HG02623 (cell line): ENCODE data around the gene FMO1.
A peak's percentile ranks its signal among the peaks of the same experiment; 100 is the strongest.
"Not testable (repeated sequence)": the region's sequence is repeated elsewhere in the genome, so short reads cannot be mapped to it uniquely, and the experiment has no call there.

ENCODE experiments used
- ATAC-seq: cut with Tn5 transposase; IDR thresholded peaks from one replicate; pipeline ENCODE4 v1.9.1; 2021; ENCODE audit warnings: moderate library complexity; ENCODE audit not compliant: unreplicated experiment

The FMO1 gene

GRCh38 chr1:171248302-171248701 lies at the start of gene FMO1:
TSS of gene FMO1 (plus strand) at chr1:171248494. CDS start at chr1:171258088, 9,594 bp downstream.
- ATAC-seq, result no peak

DNA sequence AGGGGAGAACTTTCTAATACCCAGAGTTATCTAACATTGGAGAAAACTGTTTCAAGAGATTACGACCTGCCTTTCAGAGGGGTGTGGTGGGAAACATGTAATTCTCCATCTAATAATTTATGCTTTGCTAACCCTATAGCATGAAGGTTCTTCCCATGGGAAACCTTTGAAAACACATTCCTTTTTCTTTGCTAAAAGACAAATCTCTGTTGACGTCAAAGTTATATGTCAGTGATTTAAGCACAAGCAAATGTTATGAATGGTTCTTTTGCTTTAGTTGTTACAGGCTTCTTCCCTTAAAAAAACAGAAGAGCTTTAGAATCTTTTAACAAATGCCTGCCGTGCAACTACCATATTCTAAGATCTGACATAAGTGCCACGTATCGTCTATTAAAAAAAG lies 44.0 kb upstream of the FMO1 start:
- no peak for ATAC-seq

DNA sequence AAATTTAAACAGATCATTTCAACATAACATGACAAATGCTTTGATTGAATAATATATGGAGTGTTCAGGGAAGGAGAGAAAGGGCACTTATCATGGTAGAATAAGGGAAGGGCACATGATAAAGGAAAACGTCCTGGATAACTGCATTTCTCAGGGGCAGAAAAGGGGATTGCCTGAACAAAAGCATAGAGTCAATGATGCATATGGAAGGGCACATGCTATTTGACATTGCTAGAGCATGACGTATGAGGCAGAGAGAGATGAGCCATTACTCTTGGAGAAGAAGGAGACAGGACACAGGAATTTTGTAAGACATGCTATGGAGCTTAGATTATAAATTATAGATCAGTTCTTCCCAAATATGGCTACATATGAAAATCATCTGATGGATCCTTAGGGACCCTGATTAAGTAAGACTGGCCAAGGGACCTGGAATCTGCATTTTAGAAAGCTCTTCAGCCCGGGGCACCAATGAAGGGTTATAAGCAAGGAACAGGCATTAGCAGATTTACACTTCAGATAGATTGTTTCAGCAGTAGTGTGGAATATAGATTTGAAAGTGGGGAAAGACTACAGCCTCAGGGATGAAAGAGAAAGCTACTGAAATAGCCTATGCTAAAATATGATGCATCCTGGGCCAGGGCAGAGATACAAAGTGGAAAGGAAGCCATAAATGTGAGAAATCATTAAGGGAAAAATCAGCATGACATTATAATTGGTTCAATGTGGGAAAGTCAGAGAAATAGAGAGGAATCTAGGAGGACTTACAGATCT lies 41.9 kb upstream of the FMO1 start:
- no peak for ATAC-seq

GRCh38 chr1:171206978-171207355 lies 41.3 kb upstream of the FMO1 start:
- ATAC-seq, result no peak

GRCh38 chr1:171207377-171207776 lies 40.9 kb upstream of the FMO1 start:
- ATAC-seq, result no peak

- ATAC-seq, result no peak
These were observed 37.9 kb upstream of the FMO1 start for GRCh38 chr1:171210355-171210754.

DNA sequence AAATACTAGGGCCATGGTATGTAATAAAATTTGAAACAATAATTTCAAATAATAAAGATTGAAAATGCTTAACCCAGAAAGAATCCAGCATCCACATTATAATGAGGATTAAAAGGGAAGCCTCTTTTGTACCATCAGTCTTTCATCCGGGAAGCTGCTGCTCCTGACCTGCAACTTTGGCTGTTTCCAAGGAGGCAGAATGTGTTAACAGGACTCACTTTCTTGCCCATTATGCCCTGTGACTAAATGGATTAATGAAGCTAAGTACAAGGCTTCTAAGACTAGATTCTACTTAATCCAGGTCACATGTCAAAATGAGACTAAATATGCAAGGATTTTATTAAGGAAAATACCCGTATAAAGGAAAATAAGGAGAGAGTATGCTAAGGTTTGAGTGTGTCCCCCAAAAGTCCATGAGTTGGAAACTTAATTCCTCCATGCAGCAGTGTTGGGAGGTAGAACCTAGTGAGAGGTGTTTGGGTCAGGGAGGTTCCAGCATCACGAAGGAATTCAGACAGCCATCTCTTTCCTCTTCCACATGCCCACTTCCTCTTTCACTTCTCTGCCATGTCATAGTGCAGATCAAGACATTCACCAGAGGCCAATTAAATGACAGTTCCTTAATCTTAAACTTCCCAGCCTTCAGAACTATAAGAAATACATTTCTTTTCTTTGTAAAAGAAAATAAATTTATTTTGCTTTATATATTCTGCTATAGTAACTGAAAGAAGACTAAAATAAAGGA lies 35.5 kb upstream of the FMO1 start:
- no peak for ATAC-seq

DNA sequence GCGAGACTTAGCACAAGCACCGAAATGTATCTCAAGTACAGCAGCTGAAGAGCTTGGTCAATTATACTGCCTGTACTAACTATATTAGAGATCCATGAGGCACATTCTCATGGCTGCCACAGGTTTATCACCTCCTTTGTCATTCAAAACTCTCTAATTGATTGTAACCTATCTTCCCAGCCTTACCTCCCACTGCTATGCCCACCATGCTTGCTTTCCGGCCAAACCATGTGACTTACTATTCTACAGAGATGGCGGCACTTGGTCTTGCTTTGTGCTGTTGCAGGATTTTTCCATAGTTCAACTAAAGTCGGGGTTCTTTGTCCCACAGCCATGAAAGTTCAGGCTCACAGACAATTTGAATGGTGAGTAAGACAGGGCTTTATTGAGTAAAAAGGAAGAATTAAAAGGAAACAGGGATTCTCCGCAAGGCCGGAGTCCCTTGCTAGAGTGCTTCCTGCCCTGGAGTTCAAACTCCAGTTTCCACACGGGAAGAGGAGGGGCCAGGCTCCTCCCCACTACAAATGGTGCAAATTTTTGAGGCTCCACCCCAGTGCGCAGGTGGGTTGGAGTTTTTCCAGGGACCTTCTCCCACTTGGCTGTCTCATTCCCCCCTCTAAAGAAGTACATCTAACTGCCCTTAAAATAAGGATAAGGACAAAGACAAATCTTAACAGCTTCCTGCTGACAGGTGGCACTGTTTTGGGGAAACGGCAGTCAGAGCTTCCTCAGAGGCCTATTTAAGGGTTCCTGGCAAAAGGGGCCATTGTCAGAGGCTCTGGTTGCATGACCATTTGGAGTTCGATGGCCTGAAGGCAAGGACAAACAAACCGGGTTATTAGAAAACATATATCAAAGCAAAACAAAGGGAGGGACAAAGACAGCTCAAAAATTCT lies 34.5 kb upstream of the FMO1 start:
- no peak for ATAC-seq

DNA sequence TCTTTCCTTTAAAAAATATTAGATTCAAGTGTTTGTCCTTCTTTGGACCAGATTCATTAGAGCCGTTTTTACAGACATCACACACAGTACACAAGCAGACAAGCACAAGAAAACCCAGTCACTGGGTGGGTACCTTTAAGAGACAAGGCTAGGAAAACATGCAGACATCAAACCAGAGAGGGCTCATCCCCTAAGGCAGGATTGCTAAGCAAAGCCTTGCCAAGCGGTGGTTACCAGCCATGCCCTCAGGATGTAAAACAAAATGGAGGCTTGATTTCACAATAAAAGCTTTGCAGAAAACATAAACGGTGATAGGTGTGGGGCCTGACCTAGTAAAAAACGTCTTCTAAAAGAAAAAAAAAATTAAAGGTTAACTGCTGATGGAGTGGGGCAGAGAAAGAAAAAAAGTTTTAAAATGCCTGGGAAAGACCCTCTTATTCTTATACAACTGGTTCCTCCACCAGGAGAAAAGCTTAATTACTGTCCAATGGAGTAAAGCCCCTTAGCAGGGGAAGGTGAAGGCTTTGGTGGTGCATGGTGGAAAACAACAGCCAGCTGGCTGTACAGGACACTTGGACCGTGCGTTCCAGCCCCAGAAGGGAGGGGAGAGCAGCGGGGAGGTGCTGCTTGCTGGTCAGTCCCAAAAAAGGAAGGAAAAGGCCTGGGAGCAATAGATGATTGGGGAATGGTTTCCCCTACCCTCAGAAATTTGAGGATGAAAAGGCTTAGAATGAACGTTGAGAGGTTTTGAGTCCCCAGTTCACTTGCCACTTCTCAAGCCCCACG lies 30.4 kb upstream of the FMO1 start:
- ATAC-seq, result no peak

DNA sequence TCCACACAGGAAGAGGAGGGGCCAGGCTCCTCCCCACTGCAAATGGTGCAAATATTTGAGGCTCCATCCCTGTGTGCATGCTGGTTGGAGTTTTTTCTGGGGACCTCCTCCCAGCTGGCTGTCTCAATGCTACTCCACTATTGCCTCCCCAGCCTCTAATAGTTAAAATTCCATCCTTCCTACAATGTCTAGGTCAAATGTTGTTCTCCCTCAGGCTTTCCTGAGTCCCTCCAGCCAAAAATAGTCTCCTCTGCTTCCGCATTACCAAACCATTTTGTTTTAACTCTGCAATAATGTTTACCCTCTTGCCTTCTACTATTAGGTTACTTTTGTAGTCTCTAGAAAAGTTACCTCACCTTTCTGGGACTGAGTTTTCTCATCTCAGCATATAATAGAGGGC lies 29.6 kb upstream of the FMO1 start:
- no peak for ATAC-seq

DNA sequence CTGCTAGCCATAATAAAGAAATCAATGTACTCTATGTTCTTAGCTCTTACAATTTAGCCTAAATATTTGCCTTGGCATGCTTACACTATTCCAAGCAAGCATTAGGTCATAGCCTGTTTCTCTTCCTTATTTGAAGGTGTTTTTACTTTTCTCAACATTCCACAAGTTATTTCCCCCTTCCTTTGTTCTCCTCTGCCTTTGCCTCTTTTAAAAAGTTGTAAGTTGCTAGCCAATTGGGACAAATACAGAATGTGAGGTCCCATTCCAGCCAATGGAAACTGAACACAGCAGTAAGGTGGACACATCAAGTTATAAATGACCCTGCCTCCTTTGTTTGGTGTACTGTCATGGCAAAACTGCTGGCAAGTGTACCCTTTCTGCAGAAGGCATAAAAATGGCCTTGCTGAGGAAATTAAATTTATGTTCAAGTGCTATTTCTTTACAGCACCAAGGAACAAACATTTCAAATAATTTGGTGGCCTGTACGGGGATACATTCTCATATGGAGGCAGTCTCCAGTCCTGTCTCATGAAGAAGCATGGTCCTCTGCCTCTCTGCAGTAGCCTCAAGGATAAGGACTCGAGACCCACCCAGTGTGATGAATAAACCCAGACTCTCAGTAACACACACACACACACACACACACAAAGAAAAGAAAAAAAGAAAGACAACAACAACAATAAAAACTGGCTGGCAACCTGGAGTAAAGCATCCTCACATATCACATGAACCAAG lies 28.8 kb upstream of the FMO1 start:
- ATAC-seq, result no peak

DNA sequence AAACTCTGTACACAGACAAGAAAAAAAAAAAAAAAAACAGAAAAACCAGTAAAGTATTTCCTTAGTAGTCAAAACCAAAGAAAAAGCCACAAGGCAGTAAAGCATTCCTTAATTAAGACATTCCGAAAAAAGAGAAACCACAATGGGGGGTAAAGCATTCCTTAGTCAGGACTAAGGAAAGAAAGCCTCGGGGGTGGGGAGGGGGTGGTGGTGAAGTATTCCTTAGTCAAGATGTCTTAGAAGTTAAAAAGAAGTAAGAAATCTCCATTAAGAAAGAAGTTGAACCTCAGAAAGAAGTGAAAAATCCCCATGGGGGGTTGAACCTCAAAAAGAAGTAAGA lies 28.2 kb upstream of the FMO1 start:
- no peak for ATAC-seq

- no peak for ATAC-seq
These were observed 27.7 kb upstream of the FMO1 start for GRCh38 chr1:171220581-171221054.

DNA sequence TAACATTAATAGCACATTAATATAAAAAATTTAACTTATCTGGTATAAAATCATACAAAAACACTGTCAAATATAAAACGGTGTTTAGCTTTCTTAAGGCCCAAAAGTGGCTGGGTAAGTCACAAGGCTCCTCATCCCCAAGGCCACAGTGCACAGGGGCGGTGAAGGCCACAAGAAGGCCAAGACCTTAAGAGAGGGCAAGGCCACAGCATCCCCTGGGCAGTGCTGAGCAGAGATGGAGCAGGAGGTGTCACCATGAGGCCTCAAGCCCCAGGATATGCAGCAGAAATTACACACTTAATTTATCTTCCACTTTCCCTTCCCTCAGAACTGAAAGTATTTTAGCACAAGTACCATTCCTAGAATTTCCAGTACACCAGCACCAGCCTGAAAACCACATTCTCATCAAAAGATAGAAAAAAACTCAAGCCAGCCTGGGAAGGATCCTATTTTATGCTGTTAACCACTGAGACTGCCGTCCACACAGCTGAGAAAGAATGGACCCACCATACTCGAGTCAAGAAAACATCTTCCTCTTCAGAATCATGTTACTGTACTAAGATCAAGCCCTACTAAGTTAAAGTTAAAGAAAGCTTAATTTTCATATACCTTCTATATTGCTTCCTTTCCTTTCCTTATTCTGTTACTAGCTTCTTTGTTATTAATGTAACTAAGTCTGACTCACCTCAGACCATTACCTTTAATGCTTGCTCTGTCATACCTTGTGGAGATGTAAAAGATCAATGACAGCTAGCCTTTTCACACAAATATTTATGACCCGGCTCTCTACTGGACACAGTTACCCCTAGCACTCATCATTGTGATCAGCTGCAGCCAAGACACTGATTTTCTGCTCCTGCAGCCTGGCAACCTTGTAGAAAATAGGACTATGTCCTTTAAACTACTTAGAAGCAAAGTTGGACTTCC lies 26.4 kb upstream of the FMO1 start:
- no peak for ATAC-seq

DNA sequence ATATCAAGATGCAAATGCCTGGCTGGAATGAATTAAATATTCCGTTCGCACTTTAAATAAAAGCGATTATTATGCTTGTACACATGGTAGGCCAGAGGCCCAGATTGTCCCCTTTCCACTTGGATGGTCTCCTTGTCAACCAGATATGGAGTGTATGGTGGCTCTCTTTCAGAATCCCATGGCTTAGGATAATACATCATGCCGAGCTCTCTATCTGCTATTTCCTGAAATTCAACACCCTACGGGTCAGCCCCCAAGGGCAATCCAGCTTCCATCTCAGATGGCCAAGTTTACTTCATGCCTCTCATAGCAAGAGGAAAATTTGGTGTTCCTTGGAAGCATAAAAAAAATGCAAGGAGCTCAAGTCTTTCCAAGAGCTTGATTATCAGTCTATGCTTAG lies 25.4 kb upstream of the FMO1 start:
- no peak for ATAC-seq

- not testable (repeated sequence) for ATAC-seq
These were observed 24.0 kb upstream of the FMO1 start for GRCh38 chr1:171224257-171224656.

DNA sequence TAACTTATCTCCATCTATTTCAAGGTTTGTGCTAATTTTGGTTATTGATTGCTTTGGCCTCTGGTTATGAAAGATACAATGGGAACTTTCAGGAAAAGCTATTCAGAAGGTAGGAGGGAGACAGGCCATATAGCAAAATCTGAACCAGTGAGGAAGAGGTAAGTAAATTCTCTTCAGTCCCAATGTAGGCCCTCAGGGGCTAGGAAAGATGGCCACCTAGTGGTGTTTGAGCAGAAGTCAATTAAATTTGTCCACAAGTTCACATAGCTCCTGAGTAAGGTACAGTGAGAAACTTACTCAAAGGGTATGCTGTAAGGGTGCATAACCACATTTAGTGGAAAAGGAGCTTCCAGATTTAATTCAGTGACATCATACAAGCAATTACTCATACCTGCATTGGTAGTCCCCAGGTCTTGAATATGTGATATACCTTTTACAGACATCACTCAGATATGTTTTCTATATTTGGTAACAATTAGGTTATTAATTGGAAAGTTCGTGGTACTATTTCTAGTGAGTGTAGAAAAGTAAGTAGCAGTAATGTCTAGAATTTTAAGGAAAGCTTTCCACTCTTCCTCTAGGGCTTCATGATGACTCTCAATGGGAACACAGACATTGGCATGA lies 21.4 kb upstream of the FMO1 start:
- peak; percentile 94 for ATAC-seq

DNA sequence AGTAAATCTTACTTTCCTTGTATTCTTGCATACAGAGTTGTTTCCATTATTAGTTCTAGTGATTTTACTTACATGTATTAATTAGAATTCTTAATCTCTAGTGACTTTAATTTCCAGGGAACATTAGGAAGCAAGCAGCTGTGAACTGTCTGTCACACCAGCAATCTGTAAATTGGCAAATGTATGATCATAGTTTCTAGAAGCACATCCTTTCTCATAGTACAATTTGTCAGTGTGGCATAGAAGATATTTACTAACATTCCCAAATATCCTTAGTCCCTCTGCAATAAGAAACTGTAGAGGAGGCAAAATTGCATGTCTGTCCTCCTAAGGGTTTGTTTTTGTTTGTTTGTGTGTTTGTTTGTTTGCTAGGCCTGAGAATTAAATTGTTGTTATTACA lies 17.0 kb upstream of the FMO1 start:
- ATAC-seq, result no peak
